ENCODE measurements around the gene CSNK1D.

Gene CSNK1D

DNA sequence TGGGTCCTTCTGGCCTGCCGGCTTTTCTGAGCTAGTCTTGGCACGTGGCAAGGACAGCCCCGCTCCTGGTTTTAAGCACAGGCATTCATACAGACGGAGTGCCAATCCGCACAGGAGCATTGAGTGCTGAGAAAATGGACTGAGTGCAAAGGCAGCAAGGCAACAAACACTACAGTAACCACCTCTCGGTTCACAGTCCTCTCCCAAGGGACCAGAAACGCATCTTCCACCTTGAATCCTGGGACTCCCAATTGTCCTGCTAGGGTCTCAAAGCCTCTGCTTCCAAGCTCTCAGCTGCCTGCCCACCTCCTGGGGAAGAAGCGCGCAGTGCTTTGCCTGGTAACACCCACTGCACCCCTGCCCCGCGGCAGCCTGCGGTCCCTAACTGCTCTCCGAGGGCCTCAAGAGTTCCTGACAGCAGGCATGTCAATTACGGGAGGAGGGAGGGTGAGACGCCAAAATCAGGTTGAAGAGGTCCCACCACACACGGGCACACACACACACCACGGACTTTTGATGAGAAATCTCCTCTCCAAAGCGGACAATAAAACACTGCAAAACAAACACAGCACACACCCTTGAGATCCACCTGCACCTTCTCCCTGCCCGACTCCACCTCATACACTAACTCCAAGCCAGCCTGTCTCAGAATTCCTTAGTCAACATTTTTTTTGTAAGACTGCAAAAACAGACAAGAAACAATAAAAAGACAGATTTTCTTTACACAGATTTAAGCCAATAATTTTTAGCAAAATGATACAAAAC lies 29.7 kb downstream of the CSNK1D start:
- CTCF ChIA-PET = interaction anchor here (1.1 to 10.9 kb wide), 2 partner anchors 39 to 175 kb away, joined by 4 to 95 read pairs; no protein-coding TSS in a partner anchor

DNA sequence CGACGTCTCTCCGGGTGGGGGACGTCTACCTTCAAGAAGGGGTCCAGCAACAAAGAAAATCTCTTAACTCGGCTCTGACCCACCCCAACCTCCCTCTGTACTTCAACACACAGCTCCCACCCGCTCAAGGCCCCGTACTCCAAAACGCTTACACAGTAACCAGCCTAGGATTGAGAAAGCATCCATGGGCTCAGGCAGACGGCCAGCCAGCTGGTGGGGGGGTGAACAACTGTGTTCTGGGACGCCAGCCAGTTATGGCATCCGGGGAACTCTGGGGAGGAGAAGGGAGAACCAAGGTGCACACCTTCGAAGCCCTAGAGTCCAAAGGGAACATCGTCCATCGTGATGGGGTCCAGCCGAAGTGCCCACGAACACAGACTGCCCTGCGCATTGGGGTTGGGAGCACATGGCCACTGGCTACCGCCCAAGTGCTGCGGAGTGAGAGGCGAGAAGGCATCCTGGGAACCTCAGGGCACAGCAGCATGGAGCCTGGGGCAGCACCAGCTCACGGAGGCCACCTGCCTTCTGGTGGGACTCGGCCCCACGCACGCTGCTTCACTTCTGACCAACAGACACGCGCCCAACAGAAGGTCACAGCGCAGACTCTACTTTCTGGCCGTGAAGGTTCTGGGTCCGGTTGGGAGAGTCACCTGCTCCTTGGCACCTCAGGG lies 30.4 kb downstream of the CSNK1D start:
- no peak overlapping the region for H3K4me3 ChIP-seq (ENCODE audit: low read depth, low read length)
- DNase-seq (ENCODE audit: low read depth, low spot score) = peak; percentile 34
- CTCF ChIA-PET = interaction anchor here (1.4 to 10.9 kb wide), 3 partner anchors 9 to 109 kb away, joined by 4 to 95 read pairs (median 4); no protein-coding TSS in a partner anchor
- TF ChIP-seq, protein P1, sequence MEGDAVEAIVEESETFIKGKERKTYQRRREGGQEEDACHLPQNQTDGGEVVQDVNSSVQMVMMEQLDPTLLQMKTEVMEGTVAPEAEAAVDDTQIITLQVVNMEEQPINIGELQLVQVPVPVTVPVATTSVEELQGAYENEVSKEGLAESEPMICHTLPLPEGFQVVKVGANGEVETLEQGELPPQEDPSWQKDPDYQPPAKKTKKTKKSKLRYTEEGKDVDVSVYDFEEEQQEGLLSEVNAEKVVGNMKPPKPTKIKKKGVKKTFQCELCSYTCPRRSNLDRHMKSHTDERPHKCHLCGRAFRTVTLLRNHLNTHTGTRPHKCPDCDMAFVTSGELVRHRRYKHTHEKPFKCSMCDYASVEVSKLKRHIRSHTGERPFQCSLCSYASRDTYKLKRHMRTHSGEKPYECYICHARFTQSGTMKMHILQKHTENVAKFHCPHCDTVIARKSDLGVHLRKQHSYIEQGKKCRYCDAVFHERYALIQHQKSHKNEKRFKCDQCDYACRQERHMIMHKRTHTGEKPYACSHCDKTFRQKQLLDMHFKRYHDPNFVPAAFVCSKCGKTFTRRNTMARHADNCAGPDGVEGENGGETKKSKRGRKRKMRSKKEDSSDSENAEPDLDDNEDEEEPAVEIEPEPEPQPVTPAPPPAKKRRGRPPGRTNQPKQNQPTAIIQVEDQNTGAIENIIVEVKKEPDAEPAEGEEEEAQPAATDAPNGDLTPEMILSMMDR (IDR thresholded peaks at IDR 0.05; ENCODE audit: insufficient read depth, low read length, missing control alignments) = no peak
- POLR2A ChIA-PET = interaction anchor here (0.6 to 4.2 kb wide), 7 partner anchors 9 to 223 kb away, joined by 3 to 51 read pairs (median 6); partner anchors contain the start of genes RAC3 and SLC16A3

More for the DNA sequence above, 29.7 kb downstream of the CSNK1D start:
- POLR2A ChIA-PET = interaction anchor here (1.2 to 4.2 kb wide), 3 partner anchors 10 to 43 kb away, joined by 6 to 51 read pairs (median 7); partner anchors contain the start of gene SLC16A3
- no peak overlapping the region for H3K4me3 ChIP-seq (ENCODE audit: low read depth, low read length)
- no peak for DNase-seq (ENCODE audit: low read depth, low spot score)
- TF ChIP-seq, protein P1 (IDR thresholded peaks at IDR 0.05; ENCODE audit: insufficient read depth, low read length, missing control alignments) = no peak

DNA sequence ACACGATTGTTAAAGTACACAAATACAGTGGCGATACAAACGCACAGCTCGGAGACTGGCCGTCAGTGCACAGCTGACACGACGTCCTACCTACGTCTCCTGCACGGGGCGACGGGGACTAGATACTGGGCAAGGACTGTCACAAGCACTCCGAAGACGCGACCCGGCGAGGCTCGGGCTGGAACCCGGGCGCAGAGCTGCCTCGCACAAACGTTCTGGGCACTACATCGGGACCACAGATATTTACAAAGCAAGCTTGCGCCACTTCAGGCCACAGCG lies 30.9 kb downstream of the CSNK1D start:
- no peak overlapping the region for H3K4me3 ChIP-seq (ENCODE audit: low read depth, low read length)
- ChIA-PET CTCF (interaction anchor here (1.1 to 10.9 kb wide), 5 partner anchors 9 to 212 kb away, joined by 3 to 95 read pairs (median 4); no protein-coding TSS in a partner anchor), POLR2A (interaction anchor here (0.6 to 4.2 kb wide), 8 partner anchors 9 to 223 kb away, joined by 3 to 51 read pairs (median 6); partner anchors contain the start of genes RAC3 and SLC16A3)
- TF ChIP-seq, protein P1 (IDR thresholded peaks at IDR 0.05; ENCODE audit: insufficient read depth, low read length, missing control alignments) = no peak
- no peak for DNase-seq (ENCODE audit: low read depth, low spot score)

DNA sequence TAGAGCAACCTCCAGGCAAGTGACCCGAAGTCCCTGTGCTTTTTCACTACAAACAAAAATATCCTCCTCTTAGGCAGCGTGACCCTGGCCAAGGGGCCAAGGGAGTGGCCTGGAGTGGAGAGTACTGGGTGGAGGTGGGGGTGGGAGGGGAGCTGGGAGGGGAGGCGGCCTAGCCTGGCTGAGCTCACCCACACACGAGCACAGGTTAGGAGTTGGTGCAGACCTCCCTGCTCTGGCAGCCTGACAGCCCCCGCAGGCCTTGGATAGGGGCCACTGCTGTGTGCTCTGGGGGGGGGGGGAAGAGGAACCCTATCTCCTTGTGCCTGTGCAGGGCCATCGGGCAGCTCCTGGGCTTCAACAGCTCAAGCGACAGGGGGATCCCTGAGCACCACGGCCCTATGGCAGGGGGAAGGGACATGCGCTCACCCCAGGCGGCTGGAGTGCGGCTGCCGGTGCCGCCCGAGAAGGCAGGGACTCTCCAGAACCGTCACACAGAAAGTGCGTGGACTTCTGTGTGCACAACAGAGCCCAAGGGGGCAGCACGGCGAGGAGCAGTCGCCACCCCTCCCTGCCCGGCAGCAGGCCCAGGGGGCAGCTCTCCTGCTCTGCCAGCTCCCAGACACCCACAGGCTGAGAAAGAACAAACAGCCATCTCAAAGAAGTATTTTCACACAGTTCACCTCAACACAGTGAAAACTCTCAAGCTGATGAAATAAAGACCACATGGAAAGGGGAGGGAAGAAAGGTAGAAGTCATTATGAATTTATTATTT lies 31.4 kb downstream of the CSNK1D start:
- ChIA-PET CTCF (interaction anchor here (1.1 to 10.9 kb wide), 6 partner anchors 8 to 212 kb away, joined by 3 to 95 read pairs (median 4); no protein-coding TSS in a partner anchor), POLR2A (interaction anchor here (0.6 to 4.2 kb wide), 9 partner anchors 8 to 222 kb away, joined by 3 to 51 read pairs (median 4); partner anchors contain the start of genes FASN, RAC3 and SLC16A3)
- no peak overlapping the region for H3K4me3 ChIP-seq (ENCODE audit: low read depth, low read length)
- DNase-seq (ENCODE audit: low read depth, low spot score) = no peak
- TF ChIP-seq, protein P1 (IDR thresholded peaks at IDR 0.05; ENCODE audit: insufficient read depth, low read length, missing control alignments) = no peak

DNA sequence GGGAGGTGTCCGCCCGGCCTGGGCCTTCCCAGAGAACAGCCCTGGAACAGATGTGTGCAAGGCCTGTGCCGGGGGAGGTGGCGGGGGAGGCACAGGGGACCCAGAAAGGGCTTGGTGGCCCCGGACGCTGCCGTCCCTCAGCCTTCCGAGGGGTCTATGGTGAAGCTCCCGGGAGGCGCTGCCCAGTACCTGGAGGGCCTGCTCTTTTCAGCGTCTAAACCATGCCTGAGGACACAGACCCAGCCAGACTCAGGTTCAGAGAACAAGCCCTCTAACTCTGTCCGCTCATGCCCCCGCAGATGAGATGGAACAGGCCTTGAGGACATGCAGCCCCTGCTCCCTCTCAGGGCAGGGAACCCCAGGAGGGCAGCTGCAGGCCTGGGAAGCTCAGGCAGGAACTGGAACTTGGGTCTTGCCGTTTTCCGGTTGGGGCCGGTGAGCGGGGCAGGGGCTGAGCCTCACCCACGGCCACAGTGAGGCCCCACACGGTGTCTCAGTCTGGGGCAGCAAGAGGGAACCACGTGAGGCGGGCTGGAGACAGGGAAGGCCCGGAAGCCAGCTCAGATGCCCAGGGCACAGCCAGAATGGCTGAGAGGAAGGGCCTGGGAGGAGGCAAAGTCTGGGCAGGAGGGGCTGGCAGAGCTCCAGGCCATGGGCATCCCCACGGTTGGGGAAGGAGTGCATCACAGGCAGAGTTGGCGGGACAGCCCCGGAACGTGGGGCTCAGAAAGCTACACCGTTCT lies 32.1 kb downstream of the CSNK1D start:
- DNase-seq (ENCODE audit: low read depth, low spot score) = no peak
- TF ChIP-seq, protein P1 (IDR thresholded peaks at IDR 0.05; ENCODE audit: insufficient read depth, low read length, missing control alignments) = no peak
- H3K4me3 ChIP-seq (ENCODE audit: low read depth, low read length) = no peak overlapping the region
- CTCF ChIA-PET = interaction anchor here (1.1 to 10.9 kb wide), 7 partner anchors 11 to 211 kb away, joined by 3 to 95 read pairs (median 4); partner anchors contain the start of gene SECTM1
- POLR2A ChIA-PET = interaction anchor here (0.5 to 4.2 kb wide), 5 partner anchors 7 to 143 kb away, joined by 3 to 51 read pairs (median 4); partner anchors contain the start of genes FASN and SLC16A3
